Measurements from ENCODE around the gene RBM19. TPM values are rescaled to one million over a fixed set of nuclear protein-coding genes. Genes with fewer than 3 reads are reported as not detected.
A peak's percentile ranks its signal among the peaks of the same experiment; 100 is the strongest.

Gene RBM19
- total RNA-seq, 2 donors from 2014 or later: 38.6 to 43.1 TPM

DNA sequence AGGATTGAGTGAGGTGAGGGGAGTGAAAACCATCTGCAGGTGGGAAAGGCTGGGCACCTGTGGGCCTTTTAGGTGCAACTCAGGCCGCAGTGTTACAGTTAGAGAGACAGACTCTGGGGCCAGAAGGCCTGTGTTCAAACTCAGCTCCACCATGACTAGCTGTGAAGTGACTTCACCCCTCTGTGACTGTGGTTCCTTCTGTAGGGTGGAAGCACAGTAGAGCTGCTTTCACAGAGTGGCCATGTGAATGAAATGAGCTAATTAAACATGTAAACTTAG, 25.0 kb downstream of the RBM19 start:
- H3K4me3 Mint-ChIP-seq: no peak overlapping the region
- H3K36me3 Mint-ChIP-seq (ENCODE audit: low read depth): peaks cover 61% of the 10 kb centered on the region
- TF ChIP-seq, protein P1, sequence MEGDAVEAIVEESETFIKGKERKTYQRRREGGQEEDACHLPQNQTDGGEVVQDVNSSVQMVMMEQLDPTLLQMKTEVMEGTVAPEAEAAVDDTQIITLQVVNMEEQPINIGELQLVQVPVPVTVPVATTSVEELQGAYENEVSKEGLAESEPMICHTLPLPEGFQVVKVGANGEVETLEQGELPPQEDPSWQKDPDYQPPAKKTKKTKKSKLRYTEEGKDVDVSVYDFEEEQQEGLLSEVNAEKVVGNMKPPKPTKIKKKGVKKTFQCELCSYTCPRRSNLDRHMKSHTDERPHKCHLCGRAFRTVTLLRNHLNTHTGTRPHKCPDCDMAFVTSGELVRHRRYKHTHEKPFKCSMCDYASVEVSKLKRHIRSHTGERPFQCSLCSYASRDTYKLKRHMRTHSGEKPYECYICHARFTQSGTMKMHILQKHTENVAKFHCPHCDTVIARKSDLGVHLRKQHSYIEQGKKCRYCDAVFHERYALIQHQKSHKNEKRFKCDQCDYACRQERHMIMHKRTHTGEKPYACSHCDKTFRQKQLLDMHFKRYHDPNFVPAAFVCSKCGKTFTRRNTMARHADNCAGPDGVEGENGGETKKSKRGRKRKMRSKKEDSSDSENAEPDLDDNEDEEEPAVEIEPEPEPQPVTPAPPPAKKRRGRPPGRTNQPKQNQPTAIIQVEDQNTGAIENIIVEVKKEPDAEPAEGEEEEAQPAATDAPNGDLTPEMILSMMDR (conservative IDR thresholded peaks at IDR 0.05): no peak
- no peak overlapping the region for H3K9ac ChIP-seq (ENCODE audit: extremely low read depth, low read length, poor library complexity, severe bottlenecking)
- peaks cover 64% of the 10 kb centered on the region for H3K36me3 ChIP-seq (ENCODE audit: control insufficient read depth, insufficient read depth, low read length)
- DNase-seq: no peak
- no peaks in the 10 kb centered on the region for H3K9me3 Mint-ChIP-seq
- H3K27ac ChIP-seq (ENCODE audit: low read depth, low read length): no peak overlapping the region
- no peaks in the 10 kb centered on the region for H3K27me3 Mint-ChIP-seq (ENCODE audit: insufficient read depth)
- no peak overlapping the region for H3K4me3 ChIP-seq (ENCODE audit: low read length)
- H3K27me3 ChIP-seq (ENCODE audit: control insufficient read depth, insufficient read depth, low read length, poor library complexity, severe bottlenecking): no peaks in the 10 kb centered on the region
- WGBS, 2 experiments (ENCODE audit: insufficient coverage in 1 of 2, insufficient read length in 1 of 2): 90 to 100% methylated on average over 1 of the region's 1 CpG
- H3K27ac Mint-ChIP-seq: no peak overlapping the region
- no peaks in the 10 kb centered on the region for H3K9me3 ChIP-seq (ENCODE audit: control insufficient read depth, low read length)
- peaks cover 11% of the 10 kb centered on the region for H3K4me1 ChIP-seq (ENCODE audit: control insufficient read depth, insufficient read depth, low read length)
- H3K4me1 Mint-ChIP-seq: peaks cover 9% of the 10 kb centered on the region

GRCh38 chr12:113940357-113941207, 25.5 kb downstream of the RBM19 start:
- Histone ChIP-seq H3K36me3 (ENCODE audit: control insufficient read depth, insufficient read depth, low read length) (peaks cover 62% of the 10 kb centered on the region), H3K9ac (ENCODE audit: extremely low read depth, low read length, poor library complexity, severe bottlenecking) (no peak overlapping the region), H3K9me3 (ENCODE audit: control insufficient read depth, low read length) (no peaks in the 10 kb centered on the region), H3K27me3 (ENCODE audit: control insufficient read depth, insufficient read depth, low read length, poor library complexity, severe bottlenecking) (no peaks in the 10 kb centered on the region), H3K4me1 (ENCODE audit: control insufficient read depth, insufficient read depth, low read length) (peaks cover 12% of the 10 kb centered on the region), H3K4me3 (ENCODE audit: low read length) (no peak overlapping the region), H3K27ac (ENCODE audit: low read depth, low read length) (no peak overlapping the region)
- peaks cover 11% of the 10 kb centered on the region for H3K4me1 Mint-ChIP-seq
- no peaks in the 10 kb centered on the region for H3K9me3 Mint-ChIP-seq
- H3K27ac Mint-ChIP-seq: peak overlapping the region; percentile 75
- H3K36me3 Mint-ChIP-seq (ENCODE audit: low read depth): peaks cover 57% of the 10 kb centered on the region
- H3K4me3 Mint-ChIP-seq: no peak overlapping the region
- TF ChIP-seq, protein P1 (conservative IDR thresholded peaks at IDR 0.05): peak; percentile 58
- H3K27me3 Mint-ChIP-seq (ENCODE audit: insufficient read depth): no peaks in the 10 kb centered on the region
- 84 to 88% methylated on average over 9 to 11 of the region's 11 CpGs for WGBS, 2 experiments (ENCODE audit: insufficient coverage in 1 of 2, insufficient read length in 1 of 2)
- DNase-seq: peak; percentile 86

DNA sequence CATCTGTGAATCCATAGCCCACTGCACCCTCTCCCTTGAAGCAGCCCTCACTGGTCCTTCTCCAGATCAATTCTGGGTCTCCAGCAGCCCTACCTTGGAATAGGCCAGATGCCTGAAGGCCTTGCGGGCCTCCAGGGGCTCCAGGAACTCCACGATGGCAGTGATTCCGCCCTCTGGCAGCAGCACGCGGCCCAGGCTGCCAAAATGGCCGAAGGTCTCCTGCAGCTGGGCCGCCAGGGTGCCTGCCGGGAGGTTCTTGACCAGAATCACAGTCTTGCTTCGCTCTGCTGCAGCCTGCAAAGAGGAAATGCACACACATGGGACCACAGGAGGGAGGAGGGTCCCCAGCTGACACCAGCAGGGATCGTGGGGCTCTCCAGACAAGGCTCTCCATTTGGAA, 26.3 kb downstream of the RBM19 start:
- TF ChIP-seq, protein P1 (conservative IDR thresholded peaks at IDR 0.05): no peak
- H3K9me3 ChIP-seq (ENCODE audit: control insufficient read depth, low read length): no peaks in the 10 kb centered on the region
- no peak overlapping the region for H3K27ac ChIP-seq (ENCODE audit: low read depth, low read length)
- Mint-ChIP-seq H3K27ac (no peak overlapping the region), H3K27me3 (ENCODE audit: insufficient read depth) (no peaks in the 10 kb centered on the region), H3K4me3 (no peak overlapping the region), H3K36me3 (ENCODE audit: low read depth) (peaks cover 55% of the 10 kb centered on the region), H3K4me1 (peaks cover 17% of the 10 kb centered on the region), H3K9me3 (no peaks in the 10 kb centered on the region)
- no peak overlapping the region for H3K9ac ChIP-seq (ENCODE audit: extremely low read depth, low read length, poor library complexity, severe bottlenecking)
- no peaks in the 10 kb centered on the region for H3K27me3 ChIP-seq (ENCODE audit: control insufficient read depth, insufficient read depth, low read length, poor library complexity, severe bottlenecking)
- peaks cover 54% of the 10 kb centered on the region for H3K36me3 ChIP-seq (ENCODE audit: control insufficient read depth, insufficient read depth, low read length)
- no peak overlapping the region for H3K4me3 ChIP-seq (ENCODE audit: low read length)
- peaks cover 12% of the 10 kb centered on the region for H3K4me1 ChIP-seq (ENCODE audit: control insufficient read depth, insufficient read depth, low read length)
- DNase-seq: no peak
- 96% methylated on average over 8 to 10 of the region's 10 CpGs for WGBS, 2 experiments (ENCODE audit: insufficient coverage in 1 of 2, insufficient read length in 1 of 2)
